Epithelial cell of proximal tubule (primary cell): ENCODE measurements around the gene NSG1. TPM values are rescaled to one million over a fixed set of nuclear protein-coding genes. Genes with fewer than 3 reads are reported as not detected.
"Not testable (repeated sequence)": the region's sequence is repeated elsewhere in the genome, so short reads cannot be mapped to it uniquely, and the experiment has no call there.

ENCODE experiments used
- DNase-seq: peaks from one replicate; pipeline ENCODE4 v3.0.0-alpha.2; 2011; ENCODE audit warnings: low read depth
- H3K4me3 ChIP-seq: 2 replicates; pipeline ENCODE4 v1.5.1; 2011; ENCODE audit warnings: low read depth, mild to moderate bottlenecking, low read length
- CTCF ChIP-seq: conservative IDR thresholded peaks from 2 replicates; pipeline ENCODE4 v1.5.1; 2012; ENCODE audit warnings: low read depth, mild to moderate bottlenecking, low read length
- total RNA-seq: library from RNA; depleted of rRNA; stranded (reverse); fragments of >200 nt; gene quantifications from 2 replicates; pipeline ENCODE4 v1.2.3, GENCODE V29; 2015

NSG1 gene
- total RNA-seq, 1 donor from 2014 or later, result 3.2 TPM

GRCh38 chr4:4347585-4347984, 39.3 kb upstream of the NSG1 start:
- no peak for TF ChIP-seq CTCF
- H3K4me3 ChIP-seq, result no peak overlapping the region
- no peak for DNase-seq

- DNase-seq, result not testable (repeated sequence)
Observed at GRCh38 chr4:4348585-4348984, 38.3 kb upstream of the NSG1 start.

GRCh38 chr4:4349867-4350266, 37.0 kb upstream of the NSG1 start:
- no peak for DNase-seq
- no peak overlapping the region for H3K4me3 ChIP-seq
- TF ChIP-seq CTCF, result no peak

More at GRCh38 chr4:4348585-4348984, 38.3 kb upstream of the NSG1 start:
- not testable (repeated sequence) for H3K4me3 ChIP-seq

GRCh38 chr4:4350909-4351308, 36.0 kb upstream of the NSG1 start:
- no peak overlapping the region for H3K4me3 ChIP-seq
- DNase-seq, result no peak
- TF ChIP-seq CTCF, result no peak

GRCh38 chr4:4355302-4355701, 31.6 kb upstream of the NSG1 start:
- DNase-seq, result no peak
- H3K4me3 ChIP-seq, result no peak overlapping the region
- no peak for TF ChIP-seq CTCF

- TF ChIP-seq CTCF, result no peak
- no peak overlapping the region for H3K4me3 ChIP-seq
- DNase-seq, result no peak
Observed at GRCh38 chr4:4356106-4357041, 30.5 kb upstream of the NSG1 start.

- no peak for DNase-seq
- TF ChIP-seq CTCF, result no peak
- no peak overlapping the region for H3K4me3 ChIP-seq
Observed at GRCh38 chr4:4358093-4358854, 28.6 kb upstream of the NSG1 start.
